Myocyte (in vitro differentiated cells): Measurements from ENCODE around the gene HYAL3. TPM values are rescaled to one million over a fixed set of nuclear protein-coding genes. Genes with fewer than 3 reads are reported as not detected.
"Not testable (repeated sequence)": the region's sequence is repeated elsewhere in the genome, so short reads cannot be mapped to it uniquely, and the experiment has no call there.

ENCODE experiments used
- DNase-seq: peaks from one replicate; pipeline ENCODE4 v3.0.0-alpha.2; 2012; ENCODE audit warnings: low read depth
- total RNA-seq: library from RNA; depleted of rRNA; stranded (reverse); fragments of >200 nt; gene quantifications from 2 replicates; pipeline ENCODE4 v1.2.3, GENCODE V29; 2014

HYAL3 gene
- total RNA-seq, 1 donor from 2014 or later, result 7.4 TPM

DNA sequence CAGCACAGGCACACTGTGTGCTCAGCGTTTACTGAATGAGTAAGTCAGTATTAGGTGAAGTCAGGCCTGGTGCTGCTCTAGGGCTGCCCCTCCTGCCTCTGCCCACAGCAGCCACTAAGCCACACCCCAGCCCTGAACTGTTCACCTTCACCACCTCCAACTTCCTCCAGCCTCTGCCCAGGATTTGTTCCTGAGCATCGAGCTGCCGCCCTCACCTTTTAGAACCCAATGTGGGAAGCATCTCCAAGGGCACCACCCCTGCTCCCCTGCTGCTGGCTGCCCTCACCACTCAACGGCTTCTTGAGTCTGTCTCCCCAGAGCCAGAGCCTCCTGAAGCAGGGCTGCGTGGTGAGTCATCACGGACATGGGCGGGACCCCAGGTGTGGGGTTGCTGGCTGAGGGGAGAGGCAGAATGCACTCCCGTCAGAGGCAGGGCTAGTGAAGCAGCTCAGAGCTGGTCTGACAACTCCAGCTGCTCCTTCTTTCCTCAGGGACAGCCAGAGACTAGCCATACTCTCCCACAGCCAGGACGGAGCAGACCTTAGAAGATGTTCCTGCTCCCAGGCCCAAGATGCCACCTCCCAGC is 17.5 kb upstream of the HYAL3 start:
- no peak for DNase-seq

DNA sequence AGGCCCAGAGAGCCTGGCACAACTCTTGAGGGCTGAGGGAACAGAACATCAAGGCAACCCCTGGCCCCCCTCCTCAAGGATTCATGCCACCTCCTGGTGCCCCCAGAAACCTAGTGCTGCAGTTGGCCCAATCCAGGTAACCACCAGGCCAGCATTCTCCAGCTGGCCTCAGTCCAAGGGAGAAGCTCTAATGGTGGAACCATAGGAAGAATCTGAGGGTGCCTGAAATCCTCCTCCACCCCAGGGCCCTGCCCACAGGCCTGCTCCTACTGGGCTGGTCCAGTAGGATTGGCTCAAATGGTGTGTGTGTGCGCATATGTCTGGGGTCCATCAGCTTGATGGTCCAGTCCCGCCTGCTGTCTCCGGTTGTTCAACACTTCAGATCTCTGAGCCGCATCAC is 15.6 kb upstream of the HYAL3 start:
- no peak for DNase-seq

DNA sequence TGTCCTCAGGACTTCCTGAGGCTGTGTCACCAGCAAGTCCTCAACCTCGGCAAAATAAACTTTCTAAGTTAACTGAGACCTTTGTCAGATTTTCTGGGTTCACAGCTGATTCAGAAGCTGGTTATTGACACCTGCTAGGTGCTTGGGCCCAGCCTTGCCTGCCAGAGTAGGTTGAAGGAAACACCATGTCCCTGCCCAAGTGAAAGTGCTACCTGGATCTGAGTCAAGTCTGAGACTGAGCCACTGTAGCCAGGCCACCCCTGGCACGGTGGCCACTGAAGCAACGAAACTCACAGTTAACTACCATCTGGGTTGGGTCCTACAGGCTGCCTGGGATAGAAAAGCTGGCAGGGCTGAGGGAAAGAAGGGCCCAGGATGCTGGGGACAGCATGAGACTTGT is 15.1 kb upstream of the HYAL3 start:
- DNase-seq, result no peak

DNA sequence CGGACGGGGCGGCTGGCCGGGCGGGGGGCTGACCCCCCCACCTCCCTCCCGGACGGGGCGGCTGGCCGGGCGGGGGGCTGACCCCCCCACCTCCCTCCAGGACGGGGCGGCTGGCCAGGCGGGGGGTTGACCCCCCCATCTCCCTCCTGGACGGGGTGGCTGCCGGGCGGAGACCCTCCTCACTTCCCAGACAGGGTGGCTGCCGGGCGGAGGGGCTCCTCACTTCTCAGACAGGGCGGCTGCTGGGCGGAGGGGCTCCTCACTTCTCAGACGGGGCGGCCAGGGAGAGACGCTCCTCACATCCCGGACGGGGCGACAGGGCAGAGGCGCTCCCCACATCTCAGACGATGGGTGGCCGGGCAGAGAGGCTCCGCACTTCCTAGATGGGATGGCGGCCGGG is 12.8 kb upstream of the HYAL3 start:
- DNase-seq, result not testable (repeated sequence)

GRCh38 chr3:50304601-50305000 is 5.4 kb upstream of the HYAL3 start:
- DNase-seq, result no peak

DNA sequence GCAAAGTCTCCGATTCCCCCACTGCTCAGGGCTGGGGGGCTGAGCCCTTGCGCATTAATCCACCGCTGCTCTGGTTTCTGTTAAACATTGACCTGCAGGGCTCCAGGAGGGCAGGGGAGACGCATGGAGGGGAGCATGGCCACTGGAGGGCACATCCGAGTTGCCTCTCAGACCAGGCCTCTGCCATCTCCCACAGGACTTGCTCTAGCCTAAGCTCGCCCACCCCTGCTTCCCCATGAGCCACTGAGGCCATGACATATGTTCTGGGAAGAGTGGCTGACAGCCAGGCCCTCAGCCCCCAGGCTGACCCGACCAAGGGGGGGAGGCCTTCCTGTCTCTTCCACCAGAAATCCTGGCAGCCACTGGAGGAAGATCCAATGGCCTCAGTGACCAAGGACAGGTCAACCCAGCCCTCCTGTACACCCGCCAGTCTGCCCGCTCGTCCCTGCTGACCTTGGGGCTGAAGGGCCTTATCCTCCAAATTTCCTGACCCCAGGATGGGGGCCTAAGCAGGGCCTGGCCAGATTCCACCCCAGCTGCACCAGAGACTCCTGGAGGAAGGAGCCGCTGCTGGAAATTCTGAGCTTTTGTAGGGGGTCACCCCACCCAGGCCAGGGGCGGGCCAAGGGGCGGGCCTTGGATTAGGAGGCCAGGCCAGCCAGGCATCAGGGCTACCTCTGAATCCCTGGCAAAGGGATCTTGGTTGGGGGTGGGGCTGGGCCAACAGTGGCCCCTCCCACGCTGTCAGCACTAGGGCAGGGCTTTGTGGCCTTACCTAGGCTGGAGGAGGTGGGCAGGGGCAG is 4.0 kb upstream of the HYAL3 start, which contains the start of gene HYAL1:
Gene HYAL1, minus strand, starts transcription at position 562 of the 803 bp plus-strand sequence. CDS start 618 bp downstream, outside the sequence.
- no peak for DNase-seq

DNA sequence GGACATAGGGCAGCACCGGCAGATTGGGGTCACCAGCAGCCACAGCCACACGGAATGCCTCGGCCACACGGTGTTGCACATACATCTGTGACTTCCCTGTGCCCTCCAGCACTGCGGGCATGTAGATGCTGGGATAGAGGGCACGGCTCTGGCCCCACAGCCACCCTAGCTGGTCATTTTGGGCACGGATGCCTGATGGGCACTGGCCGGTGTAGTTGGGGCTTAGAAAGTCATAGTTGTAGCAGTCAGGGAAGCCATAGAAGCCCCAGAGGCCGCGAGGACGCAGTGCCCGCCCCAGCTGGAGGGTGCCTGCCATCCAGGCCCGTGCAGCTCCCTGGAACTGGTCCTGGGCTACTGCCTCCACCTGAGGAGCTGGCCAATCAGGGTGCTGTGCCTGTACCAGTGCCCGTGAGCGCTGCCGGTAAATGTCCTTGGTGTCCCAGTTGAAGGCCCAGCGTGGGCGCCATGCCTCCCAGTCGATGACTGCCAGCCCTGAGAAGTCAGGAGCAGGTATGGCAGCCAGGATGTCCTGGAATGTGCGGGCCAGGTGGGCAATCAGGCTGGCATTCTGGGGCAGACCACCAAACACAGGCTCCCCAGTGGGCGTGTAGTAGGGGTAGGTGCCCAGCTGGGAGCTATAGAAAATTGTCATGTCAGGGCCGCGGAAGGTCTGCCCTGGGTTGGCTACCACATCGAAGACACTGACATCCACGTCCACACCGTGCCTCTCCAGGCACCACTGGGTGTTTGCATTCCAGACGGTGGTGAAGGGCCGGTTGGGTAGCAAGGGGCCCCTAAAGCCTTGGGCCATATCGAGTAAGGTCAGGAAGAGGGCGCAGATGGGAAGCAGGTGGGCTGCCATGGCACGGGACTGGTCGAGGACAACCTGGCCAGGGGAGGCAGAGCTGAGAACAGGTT is 3.1 kb upstream of the HYAL3 start:
- DNase-seq, result no peak

DNA sequence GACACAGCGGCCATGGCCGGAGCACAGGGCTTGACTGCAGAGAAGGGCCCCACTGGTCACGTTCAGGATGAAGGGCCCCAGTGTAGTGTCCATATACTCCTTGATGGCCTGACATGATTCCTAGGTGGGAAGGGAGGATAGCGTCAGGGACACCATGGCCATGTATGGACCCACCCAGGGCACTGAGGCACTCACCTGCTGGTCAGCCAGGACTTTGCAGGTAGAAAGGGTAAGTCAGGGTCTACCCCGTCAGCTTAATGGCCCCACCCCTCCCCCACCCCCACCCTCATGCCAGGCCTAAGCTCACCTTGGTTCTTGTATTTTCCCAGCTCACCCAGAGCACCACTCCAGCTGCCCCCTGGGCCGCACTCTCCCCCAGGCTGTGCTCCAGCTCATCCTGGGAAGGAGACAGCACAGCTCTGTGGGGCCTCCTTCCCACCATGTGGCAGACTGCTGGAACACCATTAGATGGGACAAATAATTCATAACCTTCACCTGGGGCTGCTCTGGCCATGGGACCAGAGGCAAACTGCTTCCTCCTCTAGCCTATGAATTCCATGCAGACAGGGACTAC is 1.6 kb upstream of the HYAL3 start:
- DNase-seq, result no peak

DNA sequence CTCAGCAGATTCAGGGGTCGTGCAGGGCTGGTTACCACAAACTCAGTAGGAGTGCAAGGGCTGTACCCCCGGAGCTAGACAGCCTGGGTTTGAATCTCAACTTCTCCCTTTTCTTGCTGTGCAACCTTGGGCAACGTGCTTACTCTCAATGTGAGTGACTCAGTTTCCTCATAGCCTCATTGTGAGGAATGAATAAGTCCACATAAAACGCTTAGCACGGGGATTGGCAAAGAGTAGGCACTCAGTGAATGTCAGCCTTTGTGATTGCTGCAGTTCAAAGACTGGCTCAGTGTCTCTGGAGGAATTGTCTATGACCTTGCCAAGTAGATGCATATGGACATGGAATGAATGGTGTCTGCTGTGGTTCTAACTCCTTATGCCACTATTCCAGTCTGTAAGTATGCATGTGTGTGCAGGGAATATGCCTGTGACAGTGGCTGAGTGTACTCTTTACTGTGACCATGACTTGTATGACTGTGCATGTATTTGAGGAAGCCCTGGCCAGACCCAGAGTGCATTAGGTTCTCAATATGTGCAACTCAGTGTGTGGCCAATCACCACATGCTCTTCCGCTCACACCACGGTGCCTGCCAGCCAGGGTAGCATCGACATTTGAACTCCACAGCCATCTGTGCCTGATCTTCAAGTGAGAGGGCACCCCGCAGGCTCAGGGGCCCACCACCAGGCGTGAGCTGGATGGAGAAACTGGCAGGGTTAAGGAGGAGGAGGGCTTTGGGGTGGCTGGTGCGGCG is 900 bp upstream of the HYAL3 start:
- DNase-seq, result peak; percentile 17

DNA sequence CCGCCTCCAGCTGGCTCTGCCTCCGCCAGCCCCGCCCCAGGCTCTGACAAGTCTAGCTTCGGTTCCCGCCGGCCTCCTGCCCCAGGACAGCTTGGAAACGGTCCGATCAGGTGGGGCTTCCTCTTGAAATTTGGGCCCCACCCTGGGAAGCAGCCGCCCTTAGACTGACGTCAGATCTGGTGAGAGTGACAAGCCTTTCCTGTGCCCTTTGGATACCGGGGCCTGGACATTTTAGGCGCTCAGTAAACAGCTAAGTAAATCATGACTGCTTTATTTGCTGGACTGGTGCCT is 378 bp upstream of the HYAL3 start:
- DNase-seq, result no peak

DNA sequence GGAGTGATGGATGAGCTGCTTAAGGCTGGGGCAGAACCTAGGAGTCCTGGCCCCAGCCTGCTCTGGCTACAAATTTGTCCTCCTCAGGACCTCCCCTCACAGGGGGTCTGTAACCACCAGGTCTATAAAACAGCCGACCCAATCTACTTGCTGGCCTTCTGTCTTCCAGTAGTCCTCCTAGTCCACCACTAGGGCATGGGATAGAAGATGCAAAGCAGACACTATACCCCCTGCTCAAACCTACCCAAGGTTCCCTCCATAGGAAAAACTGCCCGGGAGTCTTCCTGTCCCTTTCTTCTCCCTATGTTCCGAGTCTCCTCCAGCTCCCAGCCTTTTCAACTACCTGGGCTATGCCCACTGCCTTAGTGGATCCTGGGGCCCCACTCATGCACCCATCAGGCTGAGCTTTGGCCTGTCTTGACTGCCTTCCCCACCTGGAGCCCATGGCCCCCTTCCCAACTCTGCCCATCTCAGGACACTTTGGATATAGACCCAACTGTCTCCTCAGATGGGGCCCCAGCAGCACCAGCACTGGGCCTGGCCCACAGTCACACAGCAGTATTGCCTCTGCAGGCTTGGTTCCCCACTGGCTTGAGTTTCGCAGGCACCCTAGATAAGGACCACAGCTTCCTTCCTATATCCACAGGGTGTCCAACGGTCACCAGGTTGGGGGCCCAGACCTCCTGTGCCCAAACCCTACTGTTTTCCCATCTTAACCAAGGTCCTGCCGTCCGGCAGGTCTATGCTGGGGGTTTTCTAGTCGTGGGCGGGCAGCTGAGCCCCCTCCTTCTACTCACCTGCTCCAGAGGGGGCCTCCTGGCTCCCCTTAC is 1.1 kb downstream of the HYAL3 start:
- no peak for DNase-seq

GRCh38 chr3:50297384-50297775 is 1.8 kb downstream of the HYAL3 start:
- DNase-seq, result no peak

DNA sequence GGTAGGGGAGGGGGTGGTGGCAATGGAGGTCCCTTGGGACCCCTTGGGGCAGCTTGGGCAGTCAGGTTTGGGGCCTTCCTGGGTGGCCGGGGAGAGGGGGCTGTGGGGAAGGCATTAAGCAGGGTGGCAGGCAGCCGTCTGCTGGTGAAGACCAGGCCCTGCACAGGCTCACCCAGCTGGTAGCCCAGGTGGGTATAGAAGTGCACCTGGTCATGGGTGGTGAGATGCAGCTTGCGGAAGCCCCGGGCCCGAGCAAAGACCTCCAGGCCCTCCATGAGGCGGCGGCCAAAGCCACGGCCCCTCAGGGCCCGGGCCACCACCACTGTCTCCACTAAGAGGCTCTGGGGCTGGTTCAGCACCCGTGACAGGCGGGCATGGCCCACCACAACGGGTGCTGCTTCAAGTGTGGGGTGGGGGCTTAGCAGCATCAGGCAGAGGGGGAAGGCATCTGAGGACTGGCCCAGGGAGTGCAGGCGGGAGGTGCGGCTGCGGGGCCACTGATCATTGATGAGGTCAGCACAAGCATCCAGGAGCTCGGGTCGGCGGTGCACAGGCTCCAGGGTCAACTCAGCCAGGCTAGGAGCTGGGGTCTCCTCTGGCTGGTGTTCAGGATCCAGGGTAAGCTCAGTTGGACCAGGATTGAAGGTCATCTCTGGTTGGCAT is 2.4 kb downstream of the HYAL3 start:
- no peak for DNase-seq

DNA sequence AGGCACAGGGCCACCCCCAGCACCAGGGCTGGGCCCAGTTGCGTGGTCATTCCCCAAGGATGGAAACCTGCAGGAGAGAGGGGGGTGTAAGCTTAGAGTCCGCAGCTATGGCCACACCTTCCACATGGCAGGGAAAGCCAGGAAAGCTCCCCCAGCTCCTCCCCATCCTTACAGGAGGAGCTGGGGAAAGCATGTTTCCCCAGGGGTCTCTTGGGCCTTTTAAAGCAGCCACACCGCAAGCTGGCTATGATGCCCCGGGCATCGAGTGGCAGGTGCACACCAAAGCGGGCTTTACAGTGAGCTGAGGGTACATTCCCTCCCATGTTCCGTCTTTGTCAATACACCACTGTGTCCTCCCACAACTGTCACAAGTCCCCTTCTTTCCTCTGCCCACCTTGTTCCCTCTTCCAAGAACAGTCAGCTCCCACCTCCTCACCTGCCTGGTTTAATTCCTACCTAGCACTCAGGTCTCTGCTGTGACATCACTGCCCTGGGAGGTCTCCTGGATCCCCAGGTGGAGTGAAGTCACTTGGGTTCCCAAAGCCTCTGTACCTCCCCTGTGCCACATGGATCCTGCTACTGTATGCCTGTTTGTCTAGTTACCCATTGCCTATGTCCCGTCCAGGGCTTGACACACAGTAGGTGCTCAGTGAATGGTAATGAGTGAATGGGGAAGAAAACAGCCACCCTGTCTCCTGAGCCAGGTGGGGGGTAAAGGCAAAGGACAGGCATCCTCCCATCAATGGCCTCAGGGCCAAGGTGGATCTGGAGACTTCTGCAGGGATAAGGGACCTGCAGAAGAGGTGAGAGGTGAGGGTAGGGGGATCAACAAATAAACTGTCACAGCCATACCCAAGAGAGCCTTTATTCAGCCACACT is 3.4 kb downstream of the HYAL3 start:
- no peak for DNase-seq

- no peak for DNase-seq
These were observed 4.5 kb downstream of the HYAL3 start for GRCh38 chr3:50294492-50295403.

DNA sequence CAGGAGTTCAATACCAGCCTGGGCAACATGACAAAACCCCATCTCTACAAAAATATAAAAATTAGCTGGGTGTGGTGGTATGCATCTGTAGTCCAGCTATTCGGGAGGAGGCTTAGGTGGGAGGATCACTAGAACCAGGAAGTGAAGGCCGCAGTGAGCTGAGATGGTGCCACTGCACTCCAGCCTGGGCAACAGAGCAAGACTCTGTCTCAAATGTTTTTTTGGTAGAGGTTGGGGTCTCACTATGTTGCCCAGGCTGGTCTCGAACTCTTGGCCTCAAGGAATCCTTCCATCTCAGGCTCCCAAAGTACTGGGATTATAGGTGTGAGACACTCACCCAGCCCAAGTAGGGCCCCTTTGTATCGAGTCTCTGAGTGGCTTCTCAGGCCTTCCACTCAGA is 5.1 kb downstream of the HYAL3 start:
- no peak for DNase-seq

GRCh38 chr3:50293079-50293801 is 6.0 kb downstream of the HYAL3 start:
- DNase-seq, result peak; percentile 10
